Measurements from ENCODE around the gene ALG1L2.
A peak's percentile ranks its signal among the peaks of the same experiment; 100 is the strongest.
"Not testable (repeated sequence)": the region's sequence is repeated elsewhere in the genome, so short reads cannot be mapped to it uniquely, and the experiment has no call there.

Gene ALG1L2, protein sequence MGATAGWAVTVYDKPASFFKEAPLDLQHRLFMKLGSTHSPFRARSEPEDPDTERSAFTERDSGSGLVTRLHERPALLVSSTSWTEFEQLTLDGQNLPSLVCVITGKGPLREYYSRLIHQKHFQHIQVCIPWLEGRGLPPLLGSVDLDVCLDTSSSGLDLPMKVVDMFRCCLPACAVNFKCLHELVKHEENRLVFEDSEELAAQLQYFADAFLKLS

DNA sequence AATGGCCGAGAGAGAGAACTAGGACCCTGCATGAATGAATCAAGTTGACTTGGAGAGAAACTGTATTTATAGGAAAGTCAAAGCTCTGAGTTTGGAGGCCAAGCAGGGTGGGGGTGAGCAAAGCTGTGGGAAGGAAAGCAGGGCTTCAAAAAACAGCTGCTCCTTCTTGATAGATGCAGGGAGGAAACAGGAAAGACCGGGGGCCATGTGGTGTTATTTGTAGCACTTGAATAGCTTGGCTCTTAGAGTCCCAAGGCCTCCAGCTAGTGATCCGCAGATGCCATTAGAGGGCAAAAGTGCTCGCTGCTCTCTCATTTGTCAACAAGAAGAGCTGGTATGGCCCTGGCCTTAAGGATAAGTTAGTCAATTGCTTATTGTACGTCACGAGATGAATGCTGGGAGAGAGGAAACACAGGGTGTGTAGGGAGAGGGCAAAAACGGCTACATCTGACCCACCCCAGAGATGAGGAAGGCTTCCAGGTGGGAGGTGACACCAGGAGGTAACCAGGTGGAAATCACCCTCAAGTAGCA lies at the start of gene ALG1L2:
Gene ALG1L2 (plus strand): TSS at position 481 of the 531 bp plus-strand sequence. CDS start 186 bp downstream, outside the sequence.
- DNase-seq = no peak

DNA sequence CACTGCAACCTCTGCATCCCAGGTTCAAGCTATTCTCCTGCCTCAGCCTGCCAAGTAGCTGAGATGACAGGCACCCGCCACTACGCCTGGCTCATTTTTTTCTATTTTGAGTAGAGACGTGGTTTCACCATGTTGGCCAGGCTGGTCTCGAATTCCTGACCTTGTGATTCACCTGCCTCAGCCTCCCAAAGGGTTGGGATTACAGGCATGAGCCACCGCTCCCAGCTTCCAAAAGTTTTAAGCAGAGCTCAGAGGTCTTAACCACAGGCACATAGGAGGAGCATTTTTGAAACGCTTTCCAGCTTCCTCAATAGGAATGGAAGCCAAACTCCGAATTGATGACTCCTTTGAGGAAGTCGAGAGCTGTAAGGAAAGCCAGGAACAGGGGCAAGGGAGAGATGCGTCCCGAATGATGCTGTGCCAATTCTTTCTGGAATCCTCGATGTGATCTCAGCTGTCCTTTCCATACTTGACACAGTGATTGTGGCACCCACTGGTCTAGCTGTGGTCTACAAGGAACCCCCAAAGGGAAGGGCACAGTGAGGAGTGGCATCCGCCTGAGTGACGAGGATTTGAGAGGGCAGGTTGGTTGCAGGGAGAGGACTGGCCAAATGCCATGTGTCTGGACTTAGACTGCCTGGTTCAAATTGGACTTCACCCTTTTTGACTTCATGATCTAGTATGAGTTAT lies 44.4 kb upstream of the ALG1L2 start:
- DNase-seq = not testable (repeated sequence)

DNA sequence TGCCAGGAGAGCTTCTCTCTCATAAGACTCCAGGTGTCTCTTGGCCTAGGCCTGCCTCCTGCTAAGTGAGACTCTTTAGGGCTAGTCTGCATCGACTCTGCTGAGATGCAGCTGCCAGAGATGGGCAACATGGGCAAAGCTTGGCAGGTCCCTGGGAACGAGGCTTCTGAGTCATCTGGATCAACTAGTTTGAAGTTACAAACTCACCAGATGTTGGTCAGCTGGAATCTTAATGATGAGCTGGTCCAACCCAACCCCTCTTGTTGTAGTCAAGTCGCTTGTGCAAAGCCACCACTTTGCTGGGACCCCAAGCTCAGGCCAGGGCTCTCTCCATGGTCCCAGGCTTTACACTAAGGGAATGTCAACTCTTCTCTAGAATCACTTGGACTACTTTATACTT lies 38.9 kb upstream of the ALG1L2 start:
- not testable (repeated sequence) for DNase-seq

DNA sequence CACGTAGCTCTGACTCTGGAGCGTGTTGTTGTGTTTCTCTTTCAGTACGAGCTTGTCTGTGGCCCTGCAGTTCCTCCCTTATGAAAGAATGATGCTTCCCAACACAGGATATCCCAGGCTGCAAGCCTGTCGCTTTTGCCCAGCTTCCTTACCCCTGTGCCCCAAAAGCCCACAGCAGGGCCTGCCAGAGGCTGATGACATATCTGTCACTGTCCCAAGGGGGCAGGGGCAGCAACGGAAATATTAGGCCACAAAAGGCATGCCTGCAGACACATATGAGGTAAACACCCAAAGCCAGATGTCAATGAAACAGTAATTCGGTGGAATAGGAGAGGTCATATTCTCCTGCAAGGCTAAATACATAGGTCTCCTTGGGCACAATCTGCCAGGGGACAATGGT lies 38.0 kb upstream of the ALG1L2 start:
- not testable (repeated sequence) for DNase-seq

DNA sequence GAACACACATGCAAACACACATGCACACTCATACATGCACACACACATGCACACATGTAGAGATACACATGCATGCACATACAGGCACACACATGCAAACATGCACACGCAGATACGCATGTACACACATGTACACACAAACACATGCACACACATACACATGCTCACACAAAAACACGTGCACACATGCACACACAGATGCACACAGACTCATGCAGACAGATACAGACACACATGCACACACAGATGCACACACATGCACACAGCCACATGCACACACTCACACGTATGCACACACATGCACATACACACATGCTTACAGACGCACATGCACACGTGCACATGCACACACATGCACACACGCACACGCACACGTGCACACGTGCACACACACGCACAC lies 37.3 kb upstream of the ALG1L2 start:
- no peak for DNase-seq

DNA sequence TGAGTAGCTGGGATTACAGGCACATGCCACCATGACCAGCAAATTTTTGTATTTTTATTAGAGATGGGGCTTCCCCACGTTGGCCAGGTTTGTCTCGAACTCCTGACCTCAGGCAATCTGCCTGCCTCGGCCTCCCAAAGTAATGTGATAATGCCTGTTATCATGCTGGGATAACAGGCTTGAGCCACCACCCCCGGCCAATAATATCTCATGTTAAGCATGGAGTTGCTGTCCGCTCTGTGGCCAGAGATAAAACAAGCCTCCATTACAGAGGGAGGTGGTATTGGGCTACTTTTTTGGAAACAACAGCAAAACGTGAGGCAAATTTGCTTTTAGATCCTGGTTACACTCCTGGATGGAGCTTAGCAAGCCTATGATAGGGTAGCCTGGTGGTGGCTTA lies 32.9 kb upstream of the ALG1L2 start:
- DNase-seq = no peak

DNA sequence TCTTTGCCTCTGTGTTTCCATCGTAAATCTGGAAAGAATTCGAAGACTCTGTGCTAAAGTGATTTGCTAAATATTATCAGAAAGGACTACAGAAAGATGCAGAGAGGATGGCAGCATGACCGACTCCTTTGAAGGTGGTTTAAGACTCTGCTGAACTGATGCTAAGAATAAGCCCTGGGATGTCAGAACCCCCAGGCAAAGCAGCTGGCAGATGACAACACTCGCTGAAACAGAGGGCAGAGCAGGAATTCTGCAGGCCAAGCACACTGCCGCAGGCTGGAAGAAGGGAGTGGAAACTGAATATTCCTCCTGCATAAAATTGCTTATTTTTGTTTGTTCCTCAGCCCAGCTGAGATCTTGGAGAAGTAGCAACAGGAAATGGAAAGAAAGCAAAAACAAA lies 29.3 kb upstream of the ALG1L2 start:
- DNase-seq = not testable (repeated sequence)

DNA sequence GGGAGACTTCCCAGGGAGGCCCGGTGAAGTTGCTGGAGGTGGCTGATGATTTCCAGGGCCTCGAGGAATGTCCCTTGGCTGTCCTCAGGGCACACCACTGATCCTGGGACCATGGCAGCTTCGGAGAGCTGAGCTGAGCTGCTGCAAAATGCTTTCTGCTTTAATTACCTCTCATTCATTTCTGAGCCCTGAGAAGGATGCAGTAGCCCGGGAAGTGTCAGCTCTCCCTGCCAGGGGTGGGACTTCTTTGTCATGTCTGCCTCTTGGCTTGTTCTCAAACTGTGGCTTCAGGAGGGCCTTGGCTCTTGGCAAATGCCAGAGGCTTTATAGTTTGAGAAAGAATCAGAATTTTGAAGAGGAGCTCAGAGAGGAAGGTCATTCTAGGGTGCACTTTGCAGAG lies 28.7 kb upstream of the ALG1L2 start:
- not testable (repeated sequence) for DNase-seq

DNA sequence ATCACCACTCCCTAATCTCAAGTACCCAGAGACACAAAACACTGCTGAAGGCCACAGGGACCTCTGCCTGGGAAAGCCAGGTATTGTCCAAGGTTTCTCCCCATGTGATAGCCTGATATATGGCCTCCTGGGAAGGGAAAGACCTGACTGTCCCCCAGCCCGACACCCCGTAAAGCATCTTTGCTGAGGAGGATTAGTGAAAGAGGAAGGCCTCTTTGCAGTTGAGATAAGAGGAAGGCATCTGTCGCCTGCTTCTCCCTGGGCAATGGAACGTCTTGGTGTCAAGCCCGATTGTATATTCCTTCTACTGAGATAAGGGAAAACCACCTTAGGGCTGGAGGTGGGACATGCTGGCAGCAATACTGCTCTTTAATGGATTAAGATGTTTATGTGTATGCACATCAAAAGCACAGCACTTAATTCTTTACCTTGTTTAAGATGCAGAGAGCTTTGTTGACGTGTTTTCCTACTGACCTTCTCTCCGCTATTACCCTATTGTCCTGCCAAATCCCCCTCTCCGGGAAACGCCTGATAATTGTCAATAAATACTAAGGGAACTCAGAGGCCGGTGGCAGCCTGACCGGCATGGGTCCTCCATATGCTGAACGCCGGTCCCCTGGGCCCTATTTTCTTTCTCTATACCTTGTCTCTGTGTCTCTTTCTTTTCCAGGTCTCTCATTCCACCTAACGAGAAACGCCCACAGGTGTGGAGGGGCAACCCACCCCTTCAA lies 23.9 kb upstream of the ALG1L2 start:
- not testable (repeated sequence) for DNase-seq

DNA sequence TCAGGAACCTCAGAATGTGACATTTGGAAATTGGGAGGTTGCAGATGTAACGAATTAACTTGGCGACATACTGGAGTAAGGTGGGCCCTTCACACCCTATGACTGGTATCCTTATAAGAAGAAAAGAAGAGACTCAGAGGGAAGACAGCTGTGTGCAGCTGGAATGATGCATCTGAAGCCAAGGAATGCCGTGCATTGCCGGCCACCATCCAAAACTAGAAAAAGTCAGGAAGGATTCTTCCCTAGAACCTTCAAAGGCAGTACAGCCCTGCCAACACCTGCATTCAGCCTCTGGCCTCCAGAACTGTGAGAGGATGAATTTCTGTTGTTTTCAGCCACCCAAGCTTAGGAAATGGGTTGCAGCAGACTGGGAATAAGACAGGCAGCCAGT lies 23.4 kb upstream of the ALG1L2 start:
- not testable (repeated sequence) for DNase-seq

DNA sequence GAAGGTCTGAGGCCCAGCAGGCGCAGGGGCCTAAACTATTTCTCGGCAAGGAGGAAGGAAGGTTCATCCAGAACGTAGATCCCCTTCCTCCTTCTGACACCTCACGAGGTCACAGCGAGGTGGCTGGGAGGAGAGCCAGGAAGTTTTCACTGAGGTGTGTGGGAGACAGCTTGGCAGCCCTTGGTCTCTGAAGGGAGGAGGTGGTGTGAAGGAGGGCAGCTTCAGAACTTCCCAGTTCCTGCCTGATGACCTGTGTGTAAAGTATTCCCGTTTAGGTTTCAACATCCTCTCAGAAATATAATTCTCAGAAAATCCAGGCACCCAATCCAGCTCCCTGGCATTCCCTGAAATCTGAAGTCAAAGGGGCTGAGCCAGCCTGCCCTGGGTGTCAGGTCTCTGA lies 22.9 kb upstream of the ALG1L2 start:
- not testable (repeated sequence) for DNase-seq

DNA sequence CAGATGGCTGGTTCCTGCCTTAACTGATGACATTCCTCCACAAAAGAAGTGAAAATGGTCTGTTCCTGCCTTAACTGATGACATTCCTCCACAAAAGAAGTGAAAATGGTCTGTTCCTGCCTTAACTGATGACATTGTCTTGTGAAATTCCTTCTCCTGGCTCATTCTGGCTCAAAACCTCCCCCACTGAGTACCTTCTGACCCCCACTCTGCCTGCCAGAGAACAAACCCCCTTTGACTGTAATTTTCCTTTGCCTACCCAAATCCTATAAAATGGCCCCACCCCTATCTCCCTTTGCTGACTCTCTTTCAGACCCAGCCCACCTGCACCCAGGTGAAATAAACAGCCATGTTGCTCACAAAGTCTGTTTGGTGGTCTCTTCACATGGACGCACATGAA lies 22.5 kb upstream of the ALG1L2 start:
- not testable (repeated sequence) for DNase-seq

DNA sequence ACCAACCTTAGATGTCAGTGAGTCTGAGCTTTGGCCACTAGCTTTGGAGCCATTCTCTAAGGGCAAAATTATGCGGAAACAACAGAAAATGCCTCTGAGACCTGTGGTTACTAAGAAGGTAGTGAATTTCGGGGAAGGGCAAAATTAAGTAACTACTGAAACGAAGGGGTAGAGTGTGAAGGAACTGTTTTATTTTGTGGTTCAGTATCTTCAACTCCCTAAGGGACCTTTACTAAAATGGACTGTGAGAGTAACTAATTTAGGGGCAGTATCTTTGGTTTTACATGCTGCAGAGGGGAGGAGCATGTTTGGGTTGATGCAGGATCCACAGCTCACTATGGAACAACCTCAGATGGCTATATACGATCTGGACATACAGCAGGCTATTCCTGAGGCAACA lies 8.0 kb upstream of the ALG1L2 start:
- no peak for DNase-seq

DNA sequence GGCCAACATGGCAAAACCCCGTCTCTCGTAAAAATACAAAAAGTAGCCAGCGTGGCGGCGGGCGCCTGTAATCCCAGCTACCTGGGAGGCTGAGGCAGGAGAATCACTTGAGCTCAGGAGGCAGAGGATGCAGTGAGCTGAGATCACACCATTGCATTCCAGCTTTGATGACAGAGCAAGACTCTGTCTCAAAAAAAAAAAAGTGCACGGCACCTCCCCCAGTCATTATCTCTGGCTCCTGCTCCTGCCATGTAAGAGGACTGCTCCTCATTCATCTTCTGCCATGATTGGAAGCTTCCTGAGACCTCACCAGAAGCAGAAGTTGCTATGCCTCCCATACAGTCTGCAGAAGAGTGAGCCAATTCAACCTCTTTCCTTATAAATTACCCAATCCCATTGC lies 4.0 kb upstream of the ALG1L2 start:
- DNase-seq = no peak

DNA sequence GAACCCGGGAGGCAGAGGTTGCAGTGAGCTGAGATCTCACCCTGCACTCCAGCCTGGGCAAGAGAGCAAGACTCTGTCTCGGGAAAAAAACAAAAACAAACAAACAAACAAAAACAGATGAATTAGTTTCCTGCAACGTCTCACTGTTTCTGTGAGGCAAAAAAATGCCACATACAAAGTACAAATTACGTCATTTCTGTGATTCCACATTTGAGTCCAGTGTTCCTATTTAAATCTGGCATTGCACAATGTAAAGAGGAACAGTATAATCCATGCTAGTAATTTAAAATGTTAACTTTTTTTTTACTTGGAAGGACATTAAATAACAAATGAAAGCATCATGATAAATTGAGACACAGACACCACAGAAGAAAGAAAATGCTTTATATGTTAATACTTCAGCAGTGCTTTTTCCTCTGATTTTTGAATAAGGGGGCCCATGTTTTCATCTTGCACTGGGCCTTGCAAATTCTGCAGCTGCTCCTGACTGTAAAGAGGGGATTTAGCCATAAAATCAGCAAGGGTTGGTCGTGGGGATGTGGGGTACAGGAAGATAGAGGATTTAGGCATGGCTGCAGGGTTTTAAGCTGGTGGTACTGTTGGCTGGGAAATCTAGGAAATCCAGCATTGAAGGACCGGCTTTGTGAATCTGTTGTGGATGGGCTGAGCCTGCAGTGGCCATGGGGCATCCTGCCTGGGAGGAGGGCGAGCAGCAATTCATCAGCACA lies 1.9 kb downstream of the ALG1L2 start:
- DNase-seq = not testable (repeated sequence)

DNA sequence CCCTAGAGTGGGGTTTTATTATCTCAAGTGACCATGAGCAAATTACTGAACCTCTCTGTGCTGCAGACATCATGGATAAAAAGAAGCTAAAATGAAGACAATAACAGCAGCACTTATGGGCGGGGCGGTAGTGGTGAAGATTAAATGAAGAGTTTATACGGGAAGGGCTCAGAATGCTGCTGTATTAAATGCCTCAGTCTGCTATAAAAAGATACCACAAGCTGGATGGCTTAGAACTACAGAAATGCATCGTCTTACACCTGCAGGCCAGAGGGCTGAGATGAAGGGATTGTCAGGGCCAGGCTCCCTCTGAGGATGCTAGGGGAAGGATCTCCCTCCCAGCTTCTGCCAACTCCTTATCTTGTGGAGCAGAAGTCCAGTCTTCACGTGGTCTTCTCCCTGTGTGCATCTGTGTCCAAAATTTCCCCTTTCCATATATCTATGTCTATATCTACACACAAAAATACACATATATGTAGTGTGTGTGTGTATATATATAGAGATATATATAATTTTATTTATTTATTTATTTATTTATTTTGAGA lies 2.9 kb downstream of the ALG1L2 start:
- no peak for DNase-seq

DNA sequence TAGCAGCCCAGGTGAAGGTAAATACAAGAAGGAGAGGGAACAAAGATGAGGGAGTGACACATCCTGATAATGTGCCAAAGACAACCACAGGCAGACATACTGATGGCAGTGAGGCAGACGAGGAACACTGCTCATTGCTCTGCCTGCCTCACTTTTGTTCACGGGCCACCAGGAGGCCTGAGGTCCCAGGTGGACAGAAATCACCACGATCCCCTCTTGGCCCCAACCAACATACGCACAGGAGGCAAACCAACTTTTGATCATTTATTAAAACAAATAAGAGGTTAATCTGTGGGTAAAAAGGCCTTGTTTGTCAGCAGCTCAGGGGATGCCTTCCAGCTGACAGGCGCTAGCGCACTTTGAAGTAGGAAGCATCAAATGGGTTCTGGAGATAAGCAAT lies 4.2 kb downstream of the ALG1L2 start:
- no peak for DNase-seq

DNA sequence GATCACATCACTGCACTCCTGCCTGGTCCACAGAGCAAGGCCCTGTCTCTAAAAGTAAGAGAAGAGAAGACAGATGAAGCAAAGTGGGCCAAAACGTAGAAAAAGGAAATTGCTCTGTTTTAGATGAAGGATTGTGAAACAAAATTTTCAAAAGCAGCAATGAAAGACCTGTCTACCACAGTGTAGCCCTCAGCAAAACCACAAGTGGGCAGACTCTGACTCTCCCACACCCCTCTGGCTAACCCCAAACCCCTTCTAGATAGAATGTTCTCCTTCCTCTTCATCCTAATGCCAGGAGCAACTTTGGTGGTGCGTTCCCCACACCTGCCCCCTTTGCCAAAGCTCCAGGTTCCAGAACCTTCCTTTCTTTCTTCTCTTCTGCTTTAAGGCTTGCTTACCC lies 5.0 kb downstream of the ALG1L2 start:
- DNase-seq = not testable (repeated sequence)

DNA sequence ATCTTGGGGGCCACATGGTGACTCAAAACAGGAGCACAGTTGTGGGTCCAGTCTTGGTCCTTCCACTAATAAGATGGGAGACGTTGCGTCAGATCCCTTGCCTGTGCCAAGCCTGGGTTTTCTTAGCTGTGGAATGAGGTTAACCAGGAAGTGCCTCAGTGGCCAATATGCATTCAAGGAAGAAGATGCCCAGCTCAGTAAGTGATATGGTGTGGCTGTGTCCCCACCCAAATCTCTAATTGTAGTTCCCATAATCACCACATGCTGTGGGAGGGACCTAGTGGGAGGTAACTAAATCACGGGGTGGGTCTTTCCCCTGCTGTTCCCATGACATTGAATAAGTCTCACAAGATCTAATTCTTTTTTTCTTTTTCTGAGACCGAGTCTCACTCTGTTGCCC lies 6.4 kb downstream of the ALG1L2 start:
- no peak for DNase-seq

DNA sequence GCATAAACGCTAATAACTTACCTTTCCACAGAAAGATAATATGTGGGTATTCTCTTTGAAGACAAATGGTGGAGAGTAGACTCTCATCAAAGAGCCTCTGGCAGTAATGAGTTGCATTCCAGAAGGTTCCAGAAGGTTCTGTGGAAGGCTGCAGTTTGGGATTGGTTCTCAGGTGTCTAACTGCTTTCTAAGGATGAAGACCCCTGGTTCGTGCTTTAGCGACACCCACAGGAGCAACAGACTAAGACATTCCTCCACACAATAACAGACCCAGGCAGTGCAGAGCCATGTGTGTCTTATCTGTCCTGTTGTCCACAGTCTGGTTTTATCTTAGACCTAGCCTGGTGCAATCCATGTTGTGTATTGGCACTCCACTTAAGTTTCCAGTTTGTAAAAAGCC lies 9.1 kb downstream of the ALG1L2 start:
- not testable (repeated sequence) for DNase-seq

DNA sequence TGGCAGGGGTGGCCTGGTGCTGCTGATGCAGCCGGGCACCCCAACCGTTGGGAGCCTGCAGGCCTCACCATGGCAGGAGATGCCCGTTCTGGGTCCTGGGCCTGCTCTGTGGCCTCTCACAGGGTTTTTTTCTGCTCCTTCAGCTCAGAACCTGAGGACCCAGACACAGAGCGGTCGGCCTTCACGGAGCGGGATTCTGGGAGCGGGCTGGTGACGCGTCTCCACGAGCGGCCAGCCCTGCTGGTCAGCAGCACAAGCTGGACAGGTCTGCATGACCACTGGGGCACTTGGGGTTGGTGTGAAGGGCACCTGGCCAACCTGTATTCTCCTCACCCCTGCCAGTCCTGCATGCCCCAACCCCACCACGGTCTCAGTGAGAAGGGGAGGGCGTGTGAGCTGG lies 10.3 kb downstream of the ALG1L2 start:
- DNase-seq = no peak

DNA sequence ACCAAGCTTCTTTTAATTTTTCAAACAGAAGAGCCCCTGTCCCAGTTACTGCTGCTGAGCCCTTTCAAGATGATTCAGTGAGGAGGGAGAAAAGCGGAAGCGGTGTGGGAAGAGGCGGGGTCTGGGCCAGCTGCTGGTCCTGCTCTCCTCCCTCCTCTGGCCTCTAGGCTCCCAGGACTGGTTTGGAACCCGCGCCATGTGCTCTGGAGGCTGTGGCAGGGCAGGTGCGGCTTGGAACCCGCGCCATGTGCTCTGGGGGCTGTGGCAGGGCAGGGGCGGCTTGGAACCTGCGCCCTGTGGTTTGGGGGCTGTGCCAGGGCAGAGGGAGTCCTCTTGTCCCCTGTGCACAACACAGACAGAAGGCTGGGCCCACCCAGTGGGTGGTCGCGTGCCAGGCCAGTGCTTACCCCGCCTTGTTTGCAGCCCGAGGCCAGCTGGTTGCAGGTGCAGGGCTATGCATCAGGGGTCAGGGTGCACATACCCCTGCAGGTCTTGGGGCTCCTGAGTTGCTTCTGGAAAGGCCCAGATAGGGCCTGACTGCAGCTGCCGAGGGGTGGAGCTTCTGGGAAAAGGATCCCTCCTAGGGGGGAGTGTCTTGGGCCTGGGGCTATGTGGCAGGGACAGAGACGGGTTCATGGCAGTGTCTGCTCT lies 12.2 kb downstream of the ALG1L2 start:
- peak in 1 of 4 experiments; percentile 9 for DNase-seq

Measured in activated naive CD4-positive, alpha-beta T cell (primary cell).